A673 (cell line): ENCODE measurements around the gene EVA1B.

Experiments
- EZH2 ChIP-seq: fragments of 200-600 bp; sonication (generic); IDR thresholded peaks from 2 replicates; pipeline ENCODE4 v1.6.1; 2017; ENCODE audit warnings: borderline replicate concordance, low read depth, mild to moderate bottlenecking, mixed read lengths, antibody characterized with exemption, low read length; ENCODE audit not compliant: poor library complexity, severe bottlenecking
- TF ChIP-seq, protein P1 (sequence below): fragments of 300-800, 200-600 bp; sonication (generic); conservative IDR thresholded peaks from 2 replicates; pipeline ENCODE4 v1.5.1; 2017; ENCODE audit warnings: low read depth, mild to moderate bottlenecking, antibody characterized with exemption, low read length, moderate library complexity, mixed read lengths

DNA sequence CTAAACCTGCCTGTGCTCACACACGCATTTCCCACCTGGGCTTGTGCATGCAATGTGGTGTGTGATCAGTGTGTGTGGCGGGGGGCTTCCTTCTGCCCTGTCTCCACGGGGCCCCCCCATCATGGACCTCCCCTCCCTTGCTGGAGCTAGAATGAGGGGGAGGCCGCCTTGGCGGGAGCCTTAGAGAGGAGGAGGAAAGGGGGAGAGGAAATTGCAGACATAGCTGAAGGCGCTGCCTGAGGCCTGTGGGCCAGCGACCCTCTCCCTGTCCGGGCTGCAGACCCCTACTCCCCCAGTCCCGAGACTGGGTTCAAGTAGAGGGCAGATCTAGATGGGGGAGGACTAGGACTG lies 883 bp upstream of the EVA1B start:
- TF ChIP-seq, protein P1, sequence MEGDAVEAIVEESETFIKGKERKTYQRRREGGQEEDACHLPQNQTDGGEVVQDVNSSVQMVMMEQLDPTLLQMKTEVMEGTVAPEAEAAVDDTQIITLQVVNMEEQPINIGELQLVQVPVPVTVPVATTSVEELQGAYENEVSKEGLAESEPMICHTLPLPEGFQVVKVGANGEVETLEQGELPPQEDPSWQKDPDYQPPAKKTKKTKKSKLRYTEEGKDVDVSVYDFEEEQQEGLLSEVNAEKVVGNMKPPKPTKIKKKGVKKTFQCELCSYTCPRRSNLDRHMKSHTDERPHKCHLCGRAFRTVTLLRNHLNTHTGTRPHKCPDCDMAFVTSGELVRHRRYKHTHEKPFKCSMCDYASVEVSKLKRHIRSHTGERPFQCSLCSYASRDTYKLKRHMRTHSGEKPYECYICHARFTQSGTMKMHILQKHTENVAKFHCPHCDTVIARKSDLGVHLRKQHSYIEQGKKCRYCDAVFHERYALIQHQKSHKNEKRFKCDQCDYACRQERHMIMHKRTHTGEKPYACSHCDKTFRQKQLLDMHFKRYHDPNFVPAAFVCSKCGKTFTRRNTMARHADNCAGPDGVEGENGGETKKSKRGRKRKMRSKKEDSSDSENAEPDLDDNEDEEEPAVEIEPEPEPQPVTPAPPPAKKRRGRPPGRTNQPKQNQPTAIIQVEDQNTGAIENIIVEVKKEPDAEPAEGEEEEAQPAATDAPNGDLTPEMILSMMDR: no peak
- TF ChIP-seq EZH2: no peak
